Non-pigmented ciliary epithelial cell (primary cell): Measurements from ENCODE around the gene PNMT.
"Not testable (repeated sequence)": the region's sequence is repeated elsewhere in the genome, so short reads cannot be mapped to it uniquely, and the experiment has no call there.

Source experiments
- DNase-seq: peaks from one replicate; pipeline ENCODE4 v3.0.0-alpha.2; 2010; ENCODE audit warnings: low read depth

Gene PNMT

GRCh38 chr17:39687546-39688474, 19.6 kb downstream of the PNMT start, which contains the start of gene PGAP3:
Gene PGAP3 (minus strand): TSS chr17:39688057. CDS start chr17:39688014, 43 bp downstream.
- DNase-seq = peak; percentile 60

GRCh38 chr17:39688475-39688835, 20.2 kb downstream of the PNMT start:
- DNase-seq = no peak

- DNase-seq = no peak
Observed at GRCh38 chr17:39688945-39689344, 20.7 kb downstream of the PNMT start.

GRCh38 chr17:39694593-39694992, 26.3 kb downstream of the PNMT start:
- no peak for DNase-seq

- no peak for DNase-seq
Observed at GRCh38 chr17:39695089-39695474, 26.8 kb downstream of the PNMT start.

- DNase-seq = no peak
Observed at GRCh38 chr17:39696731-39697130, 28.5 kb downstream of the PNMT start.

GRCh38 chr17:39697961-39698360, 29.7 kb downstream of the PNMT start:
- no peak for DNase-seq

- not testable (repeated sequence) for DNase-seq
Observed at GRCh38 chr17:39699157-39699817, 31.0 kb downstream of the PNMT start.

GRCh38 chr17:39699818-39700147, 31.5 kb downstream of the PNMT start, which contains the start of gene ERBB2:
Gene ERBB2 (plus strand): TSS chr17:39700064. CDS start chr17:39700239, 175 bp downstream.
- DNase-seq = peak; percentile 44

GRCh38 chr17:39700148-39700987, 32.1 kb downstream of the PNMT start:
- no peak for DNase-seq

GRCh38 chr17:39701012-39701783, 32.9 kb downstream of the PNMT start:
- no peak for DNase-seq

- no peak for DNase-seq
Observed at GRCh38 chr17:39701784-39702422, 33.6 kb downstream of the PNMT start.

- DNase-seq = no peak
Observed at GRCh38 chr17:39702901-39703893, 34.9 kb downstream of the PNMT start.

- DNase-seq = no peak
Observed at GRCh38 chr17:39703913-39704312, 35.7 kb downstream of the PNMT start.

- DNase-seq = no peak
Observed at GRCh38 chr17:39704821-39705551, 36.7 kb downstream of the PNMT start.

GRCh38 chr17:39705786-39706348, 37.6 kb downstream of the PNMT start:
- no peak for DNase-seq

- DNase-seq = no peak
Observed at GRCh38 chr17:39706383-39706782, 38.1 kb downstream of the PNMT start.

- no peak for DNase-seq
Observed at GRCh38 chr17:39706921-39707337, 38.7 kb downstream of the PNMT start.
